ENCODE measurements around the gene STARD3NL. TPM values are rescaled to one million over a fixed set of nuclear protein-coding genes. Genes with fewer than 3 reads are reported as not detected.

Gene STARD3NL
- polyA plus RNA-seq, 1 donor (not counting 4 experiments of a cell fraction or from before 2014, with no cell fraction given), result 45.1 TPM

DNA sequence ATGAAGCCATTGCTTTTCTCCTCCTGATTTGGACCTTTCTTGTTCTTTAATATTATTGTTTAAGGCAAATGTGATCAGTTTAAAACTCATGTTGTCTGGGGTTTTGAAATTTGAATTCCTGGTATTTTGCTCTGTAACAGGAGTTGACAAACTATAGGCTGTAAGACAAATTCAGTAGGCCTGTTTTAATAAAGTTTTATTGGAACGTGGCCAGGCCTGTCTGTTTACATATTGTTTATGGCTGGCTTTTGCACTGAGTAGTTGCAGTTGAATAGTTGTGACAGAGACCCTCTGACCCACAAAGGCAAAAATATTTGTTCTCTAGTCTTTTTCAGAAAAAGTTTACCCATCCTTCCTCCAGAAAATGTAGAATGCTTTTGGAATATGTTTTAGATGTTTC is 29.8 kb downstream of the STARD3NL start:
- H2AFZ ChIP-seq (ENCODE audit: control insufficient read depth, low read length), result no peak overlapping the region
- TF ChIP-seq EZH2 (IDR thresholded peaks at IDR 0.05; ENCODE audit: low read length), result no peak
- TF ChIP-seq, protein P1, sequence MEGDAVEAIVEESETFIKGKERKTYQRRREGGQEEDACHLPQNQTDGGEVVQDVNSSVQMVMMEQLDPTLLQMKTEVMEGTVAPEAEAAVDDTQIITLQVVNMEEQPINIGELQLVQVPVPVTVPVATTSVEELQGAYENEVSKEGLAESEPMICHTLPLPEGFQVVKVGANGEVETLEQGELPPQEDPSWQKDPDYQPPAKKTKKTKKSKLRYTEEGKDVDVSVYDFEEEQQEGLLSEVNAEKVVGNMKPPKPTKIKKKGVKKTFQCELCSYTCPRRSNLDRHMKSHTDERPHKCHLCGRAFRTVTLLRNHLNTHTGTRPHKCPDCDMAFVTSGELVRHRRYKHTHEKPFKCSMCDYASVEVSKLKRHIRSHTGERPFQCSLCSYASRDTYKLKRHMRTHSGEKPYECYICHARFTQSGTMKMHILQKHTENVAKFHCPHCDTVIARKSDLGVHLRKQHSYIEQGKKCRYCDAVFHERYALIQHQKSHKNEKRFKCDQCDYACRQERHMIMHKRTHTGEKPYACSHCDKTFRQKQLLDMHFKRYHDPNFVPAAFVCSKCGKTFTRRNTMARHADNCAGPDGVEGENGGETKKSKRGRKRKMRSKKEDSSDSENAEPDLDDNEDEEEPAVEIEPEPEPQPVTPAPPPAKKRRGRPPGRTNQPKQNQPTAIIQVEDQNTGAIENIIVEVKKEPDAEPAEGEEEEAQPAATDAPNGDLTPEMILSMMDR (optimal IDR thresholded peaks at IDR 0.05 in 1 of 3, IDR thresholded peaks at IDR 0.05 in 1 of 3, conservative IDR thresholded peaks at IDR 0.05 in 1 of 3; ENCODE audit: extremely low read depth in 1 of 3, insufficient read depth in 2 of 3, low read length in 3 of 3), result no peak
- FAIRE-seq (no peak), DNase-seq (ENCODE audit: low read depth, low spot score) (no peak)
- no peaks in the 10 kb centered on the region for H4K20me1 ChIP-seq (ENCODE audit: control insufficient read depth, extremely low read depth, insufficient read depth, low read length)
- no peaks in the 10 kb centered on the region for H3K4me1 ChIP-seq (ENCODE audit: control insufficient read depth, extremely low read depth, insufficient read depth, low read length)
- no peak overlapping the region for H3K4me3 ChIP-seq (ENCODE audit: control insufficient read depth in 2 of 3, extremely low read depth in 1 of 3, insufficient read depth in 2 of 3, low read depth in 1 of 3, low read length in 3 of 3)
- no peak overlapping the region for H3K4me2 ChIP-seq (ENCODE audit: control insufficient read depth, extremely low read depth, insufficient read depth, low read depth, low read length)
- no peaks in the 10 kb centered on the region for H3K9me1 ChIP-seq (ENCODE audit: control insufficient read depth, extremely low read depth, insufficient read depth, low read length)
- H3K27ac ChIP-seq (ENCODE audit: control insufficient read depth, insufficient read depth, low read length), result no peak overlapping the region
- H3K79me2 ChIP-seq (ENCODE audit: control insufficient read depth, insufficient read depth, low read length), result peaks cover 2% of the 10 kb centered on the region
- peaks cover 0 to 4% of the 10 kb centered on the region in 2 experiments for H3K36me3 ChIP-seq (ENCODE audit: control insufficient read depth in 2 of 2, extremely low read depth in 1 of 2, insufficient read depth in 2 of 2, low read length in 2 of 2)
- dilution Hi-C loops (cut with MboI; ENCODE audit: extremely low pct_ligation_motif_present, low sequenced_read_pairs), result no loop called here
- H3K27me3 ChIP-seq (ENCODE audit: control insufficient read depth, extremely low read depth, insufficient read depth, low read length), result no peaks in the 10 kb centered on the region
- no peak overlapping the region for H3K9ac ChIP-seq (ENCODE audit: control insufficient read depth, extremely low read depth, insufficient read depth, low read length)
- no peaks in the 10 kb centered on the region for H3K9me3 ChIP-seq (ENCODE audit: control insufficient read depth, low read depth, low read length)

- Histone ChIP-seq H3K4me3 (ENCODE audit: control insufficient read depth in 2 of 3, extremely low read depth in 1 of 3, insufficient read depth in 2 of 3, low read depth in 1 of 3, low read length in 3 of 3) (no peak overlapping the region), H3K4me1 (ENCODE audit: control insufficient read depth, extremely low read depth, insufficient read depth, low read length) (no peaks in the 10 kb centered on the region), H3K9me1 (ENCODE audit: control insufficient read depth, extremely low read depth, insufficient read depth, low read length) (no peaks in the 10 kb centered on the region), H3K9me3 (ENCODE audit: control insufficient read depth, low read depth, low read length) (no peaks in the 10 kb centered on the region), H3K36me3 (ENCODE audit: control insufficient read depth in 2 of 2, extremely low read depth in 1 of 2, insufficient read depth in 2 of 2, low read length in 2 of 2) (peaks cover 2 to 8% of the 10 kb centered on the region in 2 experiments), H3K9ac (ENCODE audit: control insufficient read depth, extremely low read depth, insufficient read depth, low read length) (no peak overlapping the region), H3K27me3 (ENCODE audit: control insufficient read depth, extremely low read depth, insufficient read depth, low read length) (no peaks in the 10 kb centered on the region), H4K20me1 (ENCODE audit: control insufficient read depth, extremely low read depth, insufficient read depth, low read length) (no peaks in the 10 kb centered on the region), H3K79me2 (ENCODE audit: control insufficient read depth, insufficient read depth, low read length) (no peaks in the 10 kb centered on the region), H3K27ac (ENCODE audit: control insufficient read depth, insufficient read depth, low read length) (no peak overlapping the region), H3K4me2 (ENCODE audit: control insufficient read depth, extremely low read depth, insufficient read depth, low read depth, low read length) (no peak overlapping the region), H2AFZ (ENCODE audit: control insufficient read depth, low read length) (no peak overlapping the region)
- DNase-seq (ENCODE audit: low read depth, low spot score) (no peak), FAIRE-seq (no peak)
- dilution Hi-C loops (cut with MboI; ENCODE audit: extremely low pct_ligation_motif_present, low sequenced_read_pairs), result no loop called here
- TF ChIP-seq, protein P1 (optimal IDR thresholded peaks at IDR 0.05 in 1 of 3, IDR thresholded peaks at IDR 0.05 in 1 of 3, conservative IDR thresholded peaks at IDR 0.05 in 1 of 3; ENCODE audit: extremely low read depth in 1 of 3, insufficient read depth in 2 of 3, low read length in 3 of 3), result no peak
- no peak for TF ChIP-seq EZH2 (IDR thresholded peaks at IDR 0.05; ENCODE audit: low read length)
These were observed 33.4 kb downstream of the STARD3NL start for GRCh38 chr7:38211486-38211885.

All from keratinocyte (primary cell).